ENCODE data around the gene C17orf50. TPM values are rescaled to one million over a fixed set of nuclear protein-coding genes. Genes with fewer than 3 reads are reported as not detected.
A peak's percentile ranks its signal among the peaks of the same experiment; 100 is the strongest.

C17orf50 gene
- not detected for total RNA-seq

- DNase-seq (ENCODE audit: low spot score in 2 of 2), result no peak
- no peaks in the 10 kb centered on the region for H3K9me3 ChIP-seq
- no peak within 1 kb of the TSS for H3K4me3 ChIP-seq
- no peaks in the 10 kb centered on the region for H3K36me3 ChIP-seq
- H3K27me3 ChIP-seq, result no peaks in the 10 kb centered on the region
- TF ChIP-seq EP300 (IDR thresholded peaks at IDR 0.05) (no peak), CTCF (IDR thresholded peaks at IDR 0.05) (no peak), POLR2A (IDR thresholded peaks at IDR 0.05) (no peak)
- peaks cover 0 to 21% (median 13%) of the 10 kb centered on the region in 4 donors for H3K4me1 ChIP-seq
- WGBS, 2 donors, result 75 to 82% methylated on average over 1 of the region's 1 CpG
- H3K27ac ChIP-seq, result no peak within 1 kb of the TSS
These were observed at the start of gene C17orf50 for GRCh38 chr17:35760587-35760986. Gene C17orf50, plus strand, starts transcription at chr17:35760887. Its CDS starts 55 bp downstream, at chr17:35760942.

- WGBS, 2 donors, result 63 to 68% methylated on average over 2 of the region's 2 CpGs
- H3K9me3 ChIP-seq, result no peaks in the 10 kb centered on the region
- H3K4me3 ChIP-seq, result no peak overlapping the region
- H3K4me1 ChIP-seq, result peaks cover 0 to 45% (median 10%) of the 10 kb centered on the region in 4 donors
- no peak overlapping the region for H3K27ac ChIP-seq
- peaks cover 0 to 57% (median 5%) of the 10 kb centered on the region in 3 donors for H3K36me3 ChIP-seq
- no peak for DNase-seq (ENCODE audit: low spot score in 2 of 2)
- TF ChIP-seq POLR2A (IDR thresholded peaks at IDR 0.05) (no peak), EP300 (IDR thresholded peaks at IDR 0.05) (no peak), CTCF (IDR thresholded peaks at IDR 0.05) (no peak)
- no peaks in the 10 kb centered on the region for H3K27me3 ChIP-seq
These were observed 49.7 kb upstream of the C17orf50 start for GRCh38 chr17:35710950-35711349.

GRCh38 chr17:35713069-35713728 is 47.5 kb upstream of the C17orf50 start:
- peak in 1 of 2 donors; percentile 26 for DNase-seq (ENCODE audit: low spot score in 2 of 2)
- Histone ChIP-seq H3K4me3 (no peak overlapping the region), H3K4me1 (peaks cover 0 to 62% (median 10%) of the 10 kb centered on the region in 4 donors), H3K27ac (peak overlapping the region in 2 of 4 donors; percentile 27 to 52), H3K27me3 (no peaks in the 10 kb centered on the region), H3K9me3 (no peaks in the 10 kb centered on the region), H3K36me3 (peaks cover 0 to 74% (median 5%) of the 10 kb centered on the region in 3 donors)
- TF ChIP-seq CTCF (IDR thresholded peaks at IDR 0.05) (no peak), EP300 (IDR thresholded peaks at IDR 0.05) (peak in 1 of 2 donors; percentile 73)
- 25 to 30% methylated on average over 7 of the region's 7 CpGs for WGBS, 2 donors

GRCh38 chr17:35714988-35715387 is 45.7 kb upstream of the C17orf50 start:
- Histone ChIP-seq H3K36me3 (peaks cover 0 to 77% (median 5%) of the 10 kb centered on the region in 3 donors), H3K9me3 (no peaks in the 10 kb centered on the region), H3K27me3 (no peaks in the 10 kb centered on the region), H3K4me1 (peaks cover 0 to 66% (median 10%) of the 10 kb centered on the region in 4 donors), H3K27ac (peak overlapping the region in 2 of 4 donors; percentile 74 to 78), H3K4me3 (no peak overlapping the region)
- no peak for DNase-seq (ENCODE audit: low spot score in 2 of 2)
- TF ChIP-seq EP300 (IDR thresholded peaks at IDR 0.05) (no peak), CTCF (IDR thresholded peaks at IDR 0.05) (no peak), POLR2A (IDR thresholded peaks at IDR 0.05) (no peak)
- WGBS, 2 donors, result 79 to 87% methylated on average over 2 of the region's 2 CpGs

- no peak for DNase-seq (ENCODE audit: low spot score in 2 of 2)
- Histone ChIP-seq H3K4me1 (peaks cover 0 to 66% (median 10%) of the 10 kb centered on the region in 4 donors), H3K27me3 (no peaks in the 10 kb centered on the region), H3K9me3 (no peaks in the 10 kb centered on the region), H3K4me3 (no peak overlapping the region), H3K27ac (peak overlapping the region in 3 of 4 donors; percentile 32 to 78 (median 74)), H3K36me3 (peaks cover 0 to 73% (median 5%) of the 10 kb centered on the region in 3 donors)
- TF ChIP-seq CTCF (IDR thresholded peaks at IDR 0.05) (no peak), POLR2A (IDR thresholded peaks at IDR 0.05) (no peak), EP300 (IDR thresholded peaks at IDR 0.05) (no peak)
These were observed 45.3 kb upstream of the C17orf50 start for GRCh38 chr17:35715416-35715815.

All from tibial nerve (tissue), 4 donors.